SK-N-SH (cell line): Measurements from ENCODE around the gene KRT3. TPM values are rescaled to one million over a fixed set of nuclear protein-coding genes. Genes with fewer than 3 reads are reported as not detected.

ENCODE experiments used
- CTCF ChIA-PET: fragments of 300-600, 350-600 bp; formaldehyde crosslinking; extraction: SDS; loops from one replicate; lab custom pipeline; 2021; lab: Yijun Ruan, JAX
- POLR2A ChIA-PET: fragments of 350-600 bp; sonication (Branson Sonifier 250); formaldehyde crosslinking; extraction: SDS; loops from one replicate; lab custom pipeline; 2020; ENCODE audit warnings: antibody characterized with exemption, inconsistent platforms; lab: Yijun Ruan, JAX
- DNase-seq: peaks from one replicate; pipeline ENCODE4 v3.0.0; 2012
- H2AFZ ChIP-seq: fragments of 200-600 bp; sonication (generic); 2 replicates; pipeline ENCODE4 v1.8.1; 2016; ENCODE audit warnings: antibody characterized with exemption, mild to moderate bottlenecking, low read depth
- H3F3A ChIP-seq: fragments of 200-600 bp; sonication (generic); replicated peaks from 2 replicates; pipeline ENCODE3; 2016; ENCODE audit warnings: antibody characterized with exemption, mild to moderate bottlenecking; ENCODE audit not compliant: insufficient read depth
- H3K27ac ChIP-seq, 2 experiments: fragments of 200-500 bp in 1 of 2; fragments of 200-600 bp in 1 of 2; sonication (Bioruptor generic) in 1 of 2; sonication (generic), shearing (Covaris generic) in 1 of 2; 2 replicates each; pipeline versions ENCODE4 v1.5.1 to v1.6.1; 2014 to 2016; ENCODE audit warnings: low read depth in 2 of 2, inconsistent platforms in 1 of 2, low read length in 1 of 2, mild to moderate bottlenecking in 1 of 2, mixed read lengths in 1 of 2
- H3K27me3 ChIP-seq: fragments of 200-600 bp; sonication (generic), shearing (Covaris generic); 2 replicates; pipeline ENCODE4 v1.6.1; 2016; ENCODE audit warnings: mixed run types; ENCODE audit not compliant: insufficient read depth
- H3K36me3 ChIP-seq, 2 experiments: fragments of 200-500 bp in 1 of 2; fragments of 200-600 bp in 1 of 2; sonication (Bioruptor generic) in 1 of 2; sonication (generic) in 1 of 2; replicated peaks in 1 of 2; 2 replicates each; pipeline versions ENCODE3 to v1.5.1; 2014 to 2016; ENCODE audit warnings: low read length in 1 of 2, mild to moderate bottlenecking in 1 of 2; ENCODE audit not compliant: insufficient read depth in 2 of 2, control insufficient read depth in 1 of 2
- H3K4me1 ChIP-seq, 2 experiments: fragments of 200-500 bp in 1 of 2; fragments of 200-600 bp in 1 of 2; sonication (Bioruptor generic) in 1 of 2; sonication (generic), shearing (Covaris generic) in 1 of 2; 2 replicates each; pipeline versions ENCODE4 v1.5.1 to v1.6.1; 2014 to 2016; ENCODE audit warnings: low read depth in 1 of 2, low read length in 1 of 2, mixed run types in 1 of 2; ENCODE audit not compliant: insufficient read depth in 2 of 2, control insufficient read depth in 1 of 2
- H3K4me2 ChIP-seq: fragments of 200-600 bp; sonication (generic), shearing (Covaris generic); 2 replicates; pipeline ENCODE4 v1.6.1; 2017; ENCODE audit warnings: mixed run types
- H3K4me3 ChIP-seq, 2 experiments: fragments of 200-500 bp in 1 of 2; fragments of 200-600 bp in 1 of 2; sonication (Bioruptor generic) in 1 of 2; sonication (generic), shearing (Covaris generic) in 1 of 2; 2 replicates each; pipeline versions ENCODE4 v1.5.1 to v1.8.1; 2014 to 2016; ENCODE audit warnings: low read depth in 2 of 2, inconsistent platforms in 1 of 2, low read length in 1 of 2, mild to moderate bottlenecking in 1 of 2, mixed read lengths in 1 of 2, moderate library complexity in 1 of 2
- H3K79me2 ChIP-seq: fragments of 200-600 bp; sonication (generic); 2 replicates; pipeline ENCODE4 v1.8.1; 2017; ENCODE audit warnings: mild to moderate bottlenecking; ENCODE audit not compliant: insufficient read depth
- H3K9ac ChIP-seq: fragments of 200-600 bp; sonication (generic); 2 replicates; pipeline ENCODE4 v1.6.1; 2017; ENCODE audit warnings: mixed run types
- H3K9me2 ChIP-seq: fragments of 200-600 bp; sonication (generic); 2 replicates; pipeline ENCODE4 v1.6.1; 2017; ENCODE audit warnings: mixed run types
- H3K9me3 ChIP-seq: fragments of 200-600 bp; sonication (generic); 2 replicates; pipeline ENCODE4 v1.6.1; 2017; ENCODE audit warnings: mixed run types, mild to moderate bottlenecking, moderate library complexity
- H4K20me1 ChIP-seq: fragments of 200-600 bp; sonication (generic); 2 replicates; pipeline ENCODE4 v1.6.1; 2017; ENCODE audit warnings: mild to moderate bottlenecking, mixed run types; ENCODE audit not compliant: insufficient read depth
- EP300 ChIP-seq, 2 experiments: IDR thresholded peaks; 2 replicates each; pipeline versions ENCODE4 v1.4.0 to v1.6.1; 2012; ENCODE audit warnings: borderline replicate concordance in 1 of 2, low read depth in 1 of 2, low read length in 1 of 2
- FOSL2 ChIP-seq: IDR thresholded peaks from 2 replicates; pipeline ENCODE4 v1.4.0; 2012; ENCODE audit warnings: low read depth, mild to moderate bottlenecking, moderate library complexity, borderline replicate concordance
- FOXJ3 ChIP-seq: sonication (generic); formaldehyde crosslinking; IDR thresholded peaks from 2 replicates; pipeline ENCODE4 v1.5.1; 2020; ENCODE audit warnings: mild to moderate bottlenecking, missing genetic modification reagents
- FOXM1 ChIP-seq: IDR thresholded peaks from 2 replicates; pipeline ENCODE4 v1.4.0; 2012; ENCODE audit warnings: low read depth, mild to moderate bottlenecking
- GATA2 ChIP-seq: sonication (generic); formaldehyde crosslinking; IDR thresholded peaks from 2 replicates; pipeline ENCODE4 v1.5.0; 2020; ENCODE audit warnings: mild to moderate bottlenecking, missing genetic modification reagents
- IRF3 ChIP-seq: fragments of 150-350 bp; IDR thresholded peaks from 2 replicates; pipeline ENCODE4 v1.6.1; 2016; ENCODE audit warnings: mild to moderate bottlenecking, low read depth, low read length
- JUND ChIP-seq: IDR thresholded peaks from 2 replicates; pipeline ENCODE4 v1.4.0; 2012
- MAX ChIP-seq: IDR thresholded peaks from 2 replicates; pipeline ENCODE4 v1.4.0; 2012; ENCODE audit warnings: low read depth
- MEF2A ChIP-seq: IDR thresholded peaks from 2 replicates; pipeline ENCODE4 v1.4.0; 2012; ENCODE audit warnings: low read depth, borderline replicate concordance
- NRF1 ChIP-seq: IDR thresholded peaks from 2 replicates; pipeline ENCODE4 v1.6.1; 2012; ENCODE audit warnings: low read depth, mild to moderate bottlenecking, low read length
- RXRA ChIP-seq: IDR thresholded peaks from 2 replicates; pipeline ENCODE4 v1.4.0; 2012; ENCODE audit warnings: low read depth, mild to moderate bottlenecking, borderline replicate concordance
- SIN3A ChIP-seq: IDR thresholded peaks from 2 replicates; pipeline ENCODE4 v1.6.1; 2012; ENCODE audit warnings: low read depth, mild to moderate bottlenecking, low read length, moderate library complexity, borderline replicate concordance
- SMC3 ChIP-seq: IDR thresholded peaks from 2 replicates; pipeline ENCODE4 v1.6.1; 2012; ENCODE audit warnings: low read depth, low read length, improper control_type of control experiment
- USF2 ChIP-seq: fragments of 150-350 bp; IDR thresholded peaks from 2 replicates; pipeline ENCODE4 v1.6.1; 2017; ENCODE audit warnings: antibody characterized with exemption, low read length, low read depth, borderline replicate concordance
- YY1 ChIP-seq: IDR thresholded peaks from 2 replicates; pipeline ENCODE4 v1.4.0; 2012; ENCODE audit warnings: low read depth, mild to moderate bottlenecking
- polyA plus RNA-seq, 3 experiments: library from polyadenylated mRNA; depleted of rRNA; stranded (reverse); fragments of >200 nt; gene quantifications; 2 replicates each; pipeline ENCODE4 v1.2.3, GENCODE V29; 2012
- TF ChIP-seq, protein P1 (sequence below): fragments of 200-600 bp; sonication (generic); IDR thresholded peaks from 2 replicates; pipeline ENCODE4 v1.6.1; 2017; ENCODE audit warnings: antibody characterized with exemption, mild to moderate bottlenecking, moderate library complexity

KRT3 gene
- polyA plus RNA-seq, 1 of the 3 experiments (the other 2 are of a cell fraction): not detected

GRCh38 chr12:52797529-52797894 is 1.6 kb upstream of the KRT3 start:
- Histone ChIP-seq H3F3A (peaks cover 3% of the 10 kb centered on the region), H4K20me1 (no peaks in the 10 kb centered on the region), H3K9me2 (no peaks in the 10 kb centered on the region), H3K4me1 (no peaks in the 10 kb centered on the region)
- TF ChIP-seq FOSL2 (no peak), IRF3 (no peak), RXRA (no peak), SMC3 (no peak), FOXM1 (no peak), EP300 (IDR thresholded peaks at IDR 0.05; ENCODE audit: borderline replicate concordance in 1 of 2, low read depth in 1 of 2, low read length in 1 of 2) (no peak), SIN3A (no peak), JUND (no peak), MEF2A (no peak), NRF1 (no peak), USF2 (no peak), FOXJ3 (CRISPR knock-in tag) (no peak), GATA2 (no peak), YY1 (no peak), MAX (no peak)
- TF ChIP-seq, protein P1, sequence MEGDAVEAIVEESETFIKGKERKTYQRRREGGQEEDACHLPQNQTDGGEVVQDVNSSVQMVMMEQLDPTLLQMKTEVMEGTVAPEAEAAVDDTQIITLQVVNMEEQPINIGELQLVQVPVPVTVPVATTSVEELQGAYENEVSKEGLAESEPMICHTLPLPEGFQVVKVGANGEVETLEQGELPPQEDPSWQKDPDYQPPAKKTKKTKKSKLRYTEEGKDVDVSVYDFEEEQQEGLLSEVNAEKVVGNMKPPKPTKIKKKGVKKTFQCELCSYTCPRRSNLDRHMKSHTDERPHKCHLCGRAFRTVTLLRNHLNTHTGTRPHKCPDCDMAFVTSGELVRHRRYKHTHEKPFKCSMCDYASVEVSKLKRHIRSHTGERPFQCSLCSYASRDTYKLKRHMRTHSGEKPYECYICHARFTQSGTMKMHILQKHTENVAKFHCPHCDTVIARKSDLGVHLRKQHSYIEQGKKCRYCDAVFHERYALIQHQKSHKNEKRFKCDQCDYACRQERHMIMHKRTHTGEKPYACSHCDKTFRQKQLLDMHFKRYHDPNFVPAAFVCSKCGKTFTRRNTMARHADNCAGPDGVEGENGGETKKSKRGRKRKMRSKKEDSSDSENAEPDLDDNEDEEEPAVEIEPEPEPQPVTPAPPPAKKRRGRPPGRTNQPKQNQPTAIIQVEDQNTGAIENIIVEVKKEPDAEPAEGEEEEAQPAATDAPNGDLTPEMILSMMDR: no peak
- TF ChIP-seq, all 33 proteins: peak for 0
- ChIA-PET POLR2A (no interaction called here), CTCF (no interaction called here)
- Histone ChIP-seq H2AFZ (no peak overlapping the region), H3K27me3 (peaks cover 9% of the 10 kb centered on the region; the same call in 1 of the 2 replicates), H3K9ac (no peak overlapping the region), H3K9me3 (no peaks in the 10 kb centered on the region), H3K36me3 (no peaks in the 10 kb centered on the region), H3K27ac (no peak overlapping the region), H3K4me2 (no peak overlapping the region), H3K4me3 (no peak overlapping the region), H3K79me2 (no peaks in the 10 kb centered on the region)
- no peak for DNase-seq
